ENCODE results near the gene C2. TPM values are rescaled to one million over a fixed set of nuclear protein-coding genes. Genes with fewer than 3 reads are reported as not detected.
A peak's percentile ranks its signal among the peaks of the same experiment; 100 is the strongest.

C2 gene
- total RNA-seq, 4 donors from 2014 or later, result 2.7 to 4.9 (median 3.6) TPM

DNA sequence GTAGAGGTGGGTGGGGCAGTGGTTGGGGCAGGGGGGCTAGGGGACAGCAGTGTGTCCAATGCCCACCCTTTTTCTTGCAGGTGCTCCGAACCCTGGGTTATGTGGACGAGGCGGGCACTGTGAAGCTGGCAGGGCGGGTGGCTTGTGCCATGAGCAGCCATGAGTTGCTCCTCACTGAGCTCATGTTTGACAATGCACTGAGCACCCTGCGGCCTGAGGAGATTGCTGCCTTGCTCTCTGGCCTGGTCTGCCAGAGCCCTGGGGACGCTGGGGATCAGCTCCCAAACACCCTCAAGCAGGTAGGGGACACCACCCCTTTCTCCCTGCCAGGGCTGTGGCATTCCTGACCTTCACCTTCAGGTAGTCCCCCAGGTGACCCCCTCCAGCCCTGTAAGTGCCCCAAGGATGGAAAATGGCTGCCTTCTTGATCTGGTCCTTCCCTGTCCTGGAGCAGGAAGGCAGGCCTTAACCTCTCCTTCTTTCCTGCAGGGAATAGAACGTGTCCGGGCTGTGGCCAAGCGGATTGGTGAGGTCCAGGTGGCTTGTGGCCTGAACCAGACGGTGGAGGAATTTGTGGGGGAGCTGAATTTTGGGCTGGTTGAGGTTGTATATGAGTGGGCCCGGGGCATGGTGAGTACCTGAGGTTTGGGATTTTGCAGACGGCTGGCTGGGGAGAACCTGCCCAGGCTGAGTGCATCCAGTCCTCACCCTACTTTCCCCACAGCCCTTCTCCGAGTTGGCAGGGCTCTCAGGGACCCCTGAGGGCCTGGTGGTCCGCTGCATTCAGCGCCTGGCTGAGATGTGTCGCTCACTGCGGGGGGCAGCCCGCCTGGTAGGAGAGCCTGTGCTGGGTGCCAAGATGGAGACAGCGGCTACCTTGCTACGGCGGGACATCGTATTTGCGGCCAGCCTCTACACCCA is 41.5 kb downstream of the C2 start:
- peaks cover 0 to 44% of the 10 kb centered on the region in 2 donors for H3K36me3 ChIP-seq
- intact Hi-C loops (cut with DNase I; ENCODE audit: low total_unique reads), result no loop called here
- ATAC-seq, result no peak

DNA sequence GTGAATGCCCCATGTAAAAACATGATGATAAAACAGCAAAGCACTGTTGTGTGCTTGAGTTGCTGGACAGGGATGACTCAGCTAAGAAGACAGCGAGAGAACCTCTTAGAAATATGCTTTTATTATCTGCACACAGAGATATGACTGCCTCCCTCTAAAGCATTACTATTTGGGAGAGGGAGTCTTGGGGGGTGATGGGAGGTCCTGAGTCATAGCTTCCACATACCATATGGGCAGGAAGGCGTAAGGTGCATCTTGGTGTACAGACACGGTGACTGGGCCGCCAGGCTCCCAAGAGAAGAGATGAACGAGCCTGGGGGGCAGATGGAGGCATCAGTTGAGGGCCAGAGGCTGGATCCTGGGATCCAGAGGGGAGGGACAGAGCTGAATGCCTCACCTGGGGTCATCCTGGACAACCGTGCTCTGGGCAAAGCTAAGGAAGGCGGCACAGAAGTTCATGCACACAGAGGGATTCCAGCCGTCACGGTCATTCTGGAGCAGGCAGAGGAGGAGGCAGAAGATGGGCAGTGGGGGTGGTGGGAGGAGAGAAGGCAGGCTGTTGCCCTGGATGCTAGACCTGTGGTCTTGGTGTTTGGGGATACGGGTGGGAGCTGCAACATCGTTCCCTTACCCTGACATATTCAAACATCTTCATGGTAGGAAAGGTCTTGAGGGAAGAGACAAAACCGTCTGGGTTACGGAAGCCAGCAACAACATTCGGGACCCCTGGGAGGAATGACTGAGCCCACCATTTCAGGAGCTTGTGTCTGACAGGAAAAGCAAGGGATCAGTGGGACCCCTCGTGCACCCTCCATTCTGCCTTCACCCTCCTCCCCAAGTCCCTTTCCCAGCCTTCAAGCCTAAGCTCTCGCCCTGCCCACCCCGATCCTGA is 42.4 kb downstream of the C2 start:
- Histone ChIP-seq H3K4me1 (peaks cover 23 to 29% of the 10 kb centered on the region in 2 donors), H3K4me3 (peak overlapping the region in 2 of 4 donors; percentile 74 to 86), H3K27ac (peak overlapping the region; percentile 90 to 97 (median 92)), H3K27me3 (no peaks in the 10 kb centered on the region), H3K36me3 (peaks cover 0 to 41% of the 10 kb centered on the region in 2 donors), H3K9me3 (no peaks in the 10 kb centered on the region)
- DNase-seq (no peak), ATAC-seq (no peak)
- intact Hi-C loops (cut with DNase I; ENCODE audit: low total_unique reads), result loop anchor here (10.0 kb wide), 3 partner anchors 205 to 1905 kb away; partner anchors contain the start of genes AGPAT1, CLIC1, POLR1H and PPP1R11
- in situ Hi-C loops (cut with MboI; ENCODE audit: low sequenced_read_pairs in 4 of 4), result loop anchor here (10.0 to 25.0 kb wide), 7 partner anchors 75 to 992 kb away; partner anchors contain the start of genes AGER (in 1 of the 4), AGPAT1 (in 1 of the 4), APOM (in 1 of the 4) and ATF6B (in 1 of the 4)
- TF ChIP-seq POLR2A (IDR thresholded peaks at IDR 0.05), result no peak
- TF ChIP-seq, protein P1, sequence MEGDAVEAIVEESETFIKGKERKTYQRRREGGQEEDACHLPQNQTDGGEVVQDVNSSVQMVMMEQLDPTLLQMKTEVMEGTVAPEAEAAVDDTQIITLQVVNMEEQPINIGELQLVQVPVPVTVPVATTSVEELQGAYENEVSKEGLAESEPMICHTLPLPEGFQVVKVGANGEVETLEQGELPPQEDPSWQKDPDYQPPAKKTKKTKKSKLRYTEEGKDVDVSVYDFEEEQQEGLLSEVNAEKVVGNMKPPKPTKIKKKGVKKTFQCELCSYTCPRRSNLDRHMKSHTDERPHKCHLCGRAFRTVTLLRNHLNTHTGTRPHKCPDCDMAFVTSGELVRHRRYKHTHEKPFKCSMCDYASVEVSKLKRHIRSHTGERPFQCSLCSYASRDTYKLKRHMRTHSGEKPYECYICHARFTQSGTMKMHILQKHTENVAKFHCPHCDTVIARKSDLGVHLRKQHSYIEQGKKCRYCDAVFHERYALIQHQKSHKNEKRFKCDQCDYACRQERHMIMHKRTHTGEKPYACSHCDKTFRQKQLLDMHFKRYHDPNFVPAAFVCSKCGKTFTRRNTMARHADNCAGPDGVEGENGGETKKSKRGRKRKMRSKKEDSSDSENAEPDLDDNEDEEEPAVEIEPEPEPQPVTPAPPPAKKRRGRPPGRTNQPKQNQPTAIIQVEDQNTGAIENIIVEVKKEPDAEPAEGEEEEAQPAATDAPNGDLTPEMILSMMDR (IDR thresholded peaks at IDR 0.05 in 4 of 5, conservative IDR thresholded peaks at IDR 0.05 in 1 of 5), result no peak

More for the DNA sequence above, 41.5 kb downstream of the C2 start:
- no peak overlapping the region for H3K4me3 ChIP-seq
- peaks cover 23 to 29% of the 10 kb centered on the region in 2 donors for H3K4me1 ChIP-seq
- no peak for TF ChIP-seq POLR2A (IDR thresholded peaks at IDR 0.05)
- TF ChIP-seq, protein P1 (IDR thresholded peaks at IDR 0.05 in 4 of 5, conservative IDR thresholded peaks at IDR 0.05 in 1 of 5), result no peak
- H3K9me3 ChIP-seq, result no peaks in the 10 kb centered on the region
- no peaks in the 10 kb centered on the region for H3K27me3 ChIP-seq
- no peak for DNase-seq
- H3K27ac ChIP-seq, result no peak overlapping the region
- in situ Hi-C loops (cut with MboI; ENCODE audit: low sequenced_read_pairs in 4 of 4), result loop anchor here (25.0 kb wide), 6 partner anchors 93 to 993 kb away; partner anchors contain the start of genes AGER (in 1 of the 4), AGPAT1 (in 1 of the 4), APOM (in 1 of the 4) and ATF6B (in 1 of the 4)

DNA sequence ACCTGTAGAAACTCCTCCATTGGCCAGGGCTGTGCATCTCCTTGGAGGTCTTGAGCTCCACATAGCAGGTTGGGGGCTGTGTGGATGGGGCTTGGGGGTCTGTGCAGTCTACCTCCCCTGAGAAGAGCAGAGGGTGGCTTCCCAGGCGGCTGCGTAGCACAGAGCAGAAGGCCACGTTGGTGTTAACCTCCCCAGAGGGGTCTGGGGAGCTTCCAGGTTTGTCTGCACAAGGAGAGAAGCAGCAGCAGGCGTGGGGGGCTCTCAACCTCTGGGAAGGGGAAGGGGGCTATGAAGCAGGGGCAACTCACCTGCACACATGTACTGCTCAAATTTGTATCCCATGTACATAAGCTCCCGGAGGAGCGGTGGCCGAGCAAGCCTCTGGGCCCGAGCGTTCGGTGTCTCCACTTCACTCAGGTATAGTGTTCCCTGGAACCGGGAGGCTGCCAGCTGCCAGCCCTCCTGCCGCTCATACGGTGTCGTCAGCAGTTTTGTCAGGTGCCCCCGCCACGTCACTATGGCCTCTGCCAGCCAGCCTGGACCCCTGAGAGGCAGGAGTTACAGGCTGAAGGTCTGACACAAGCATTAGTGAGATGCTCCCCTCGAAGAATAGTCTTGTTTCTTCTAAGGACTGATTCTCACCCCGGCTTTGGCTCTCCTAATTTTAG is 43.2 kb downstream of the C2 start:
- Histone ChIP-seq H3K27ac (peak overlapping the region; percentile 90 to 97 (median 92)), H3K36me3 (peaks cover 0 to 34% of the 10 kb centered on the region in 2 donors), H3K27me3 (no peaks in the 10 kb centered on the region), H3K4me1 (peaks cover 23 to 29% of the 10 kb centered on the region in 2 donors), H3K4me3 (peak overlapping the region; percentile 74 to 91 (median 85)), H3K9me3 (no peaks in the 10 kb centered on the region)
- peak in 1 of 2 donors; percentile 58 for DNase-seq
- ATAC-seq, result no peak
- intact Hi-C loops (cut with DNase I; ENCODE audit: low total_unique reads) (loop anchor here (10.0 kb wide), 3 partner anchors 204 to 1906 kb away; partner anchors contain the start of genes AGPAT1, CLIC1, POLR1H and PPP1R11), in situ Hi-C loops (cut with MboI; ENCODE audit: low sequenced_read_pairs in 4 of 4) (loop anchor here (10.0 to 25.0 kb wide), 7 partner anchors 76 to 992 kb away; partner anchors contain the start of genes AGER (in 1 of the 4), AGPAT1 (in 1 of the 4), APOM (in 1 of the 4) and ATF6B (in 1 of the 4))
- TF ChIP-seq, protein P1 (IDR thresholded peaks at IDR 0.05 in 4 of 5, conservative IDR thresholded peaks at IDR 0.05 in 1 of 5), result no peak
- TF ChIP-seq POLR2A (IDR thresholded peaks at IDR 0.05), result no peak

Measured in gastrocnemius medialis (tissue), 4 donors.